Left ventricle myocardium inferior (tissue), 1 donor: ENCODE measurements around the gene LRP2. TPM values are rescaled to one million over a fixed set of nuclear protein-coding genes. Genes with fewer than 3 reads are reported as not detected.

Experiments used
- DNase-seq: peaks from one replicate; pipeline ENCODE4 v3.0.0-alpha.2; 2020
- H3K27ac ChIP-seq: fragments of 200-600 bp; replicated peaks from 2 replicates; pipeline ENCODE4 v1.8.0; 2021
- H3K27me3 ChIP-seq: fragments of 200-600 bp; 2 replicates; pipeline ENCODE4 v1.8.0; 2021; ENCODE audit warnings: low read depth
- H3K36me3 ChIP-seq: fragments of 200-600 bp; 2 replicates; pipeline ENCODE4 v1.8.0; 2021
- H3K4me1 ChIP-seq: fragments of 200-600 bp; 2 replicates; pipeline ENCODE4 v1.8.0; 2021
- H3K4me3 ChIP-seq: fragments of 200-600 bp; 2 replicates; pipeline ENCODE4 v1.8.0; 2021; ENCODE audit warnings: mild to moderate bottlenecking, moderate library complexity
- H3K9me3 ChIP-seq: fragments of 200-600 bp; replicated peaks from 2 replicates; pipeline ENCODE4 v1.8.0; 2021
- intact Hi-C: fragments of 100-400 bp; cut with micrococcal nuclease; formaldehyde crosslinking; loops from one replicate; pipeline ENCODE4 v1.11.0; 2022
- total RNA-seq: library from RNA; stranded (reverse); fragmentation: NEBNext Ultra II Directional; extraction: Animal tissue kit (Norgen Biotek cat#: 25700); gene quantifications from one replicate; pipeline ENCODE4 v1.2.1, GENCODE V29; 2021
- TF ChIP-seq, protein P1 (sequence below): fragments of 200-600 bp; IDR thresholded peaks from 2 replicates; pipeline ENCODE4 v1.8.0; 2021; ENCODE audit warnings: antibody characterized with exemption, mild to moderate bottlenecking, borderline replicate concordance
- donor health status: DM: no; HTN: yes; CAD: no; lungs with severe emphysema.

The LRP2 gene
- total RNA-seq, 1 donor from 2014 or later: 0.05 TPM

DNA sequence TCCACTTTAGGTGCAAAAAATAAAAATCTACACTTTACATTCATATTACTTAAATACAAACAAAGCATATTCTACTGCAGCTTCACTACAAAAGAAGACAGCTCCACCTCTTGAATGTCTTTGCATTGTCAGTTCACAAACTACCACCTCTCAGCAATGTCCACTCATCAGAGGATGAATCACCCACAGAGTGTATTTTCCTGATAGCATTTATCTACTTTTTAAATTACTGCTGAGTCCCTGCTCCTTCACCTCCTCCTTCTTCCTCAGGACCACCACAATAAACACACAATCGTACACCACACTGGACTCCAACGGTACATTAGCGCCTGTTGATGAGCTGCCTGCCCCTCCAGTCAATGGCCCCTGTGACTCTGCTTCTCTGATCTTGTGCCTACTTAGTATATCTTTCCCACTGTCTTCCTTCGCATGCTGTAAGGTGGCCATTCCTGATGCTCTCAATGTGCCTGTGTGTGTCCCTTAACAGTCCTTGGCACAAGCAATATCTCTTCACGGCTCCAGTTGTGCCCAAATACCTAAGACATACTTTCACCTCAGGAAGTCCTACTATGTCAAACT lies 172.0 kb downstream of the LRP2 start:
- TF ChIP-seq, protein P1, sequence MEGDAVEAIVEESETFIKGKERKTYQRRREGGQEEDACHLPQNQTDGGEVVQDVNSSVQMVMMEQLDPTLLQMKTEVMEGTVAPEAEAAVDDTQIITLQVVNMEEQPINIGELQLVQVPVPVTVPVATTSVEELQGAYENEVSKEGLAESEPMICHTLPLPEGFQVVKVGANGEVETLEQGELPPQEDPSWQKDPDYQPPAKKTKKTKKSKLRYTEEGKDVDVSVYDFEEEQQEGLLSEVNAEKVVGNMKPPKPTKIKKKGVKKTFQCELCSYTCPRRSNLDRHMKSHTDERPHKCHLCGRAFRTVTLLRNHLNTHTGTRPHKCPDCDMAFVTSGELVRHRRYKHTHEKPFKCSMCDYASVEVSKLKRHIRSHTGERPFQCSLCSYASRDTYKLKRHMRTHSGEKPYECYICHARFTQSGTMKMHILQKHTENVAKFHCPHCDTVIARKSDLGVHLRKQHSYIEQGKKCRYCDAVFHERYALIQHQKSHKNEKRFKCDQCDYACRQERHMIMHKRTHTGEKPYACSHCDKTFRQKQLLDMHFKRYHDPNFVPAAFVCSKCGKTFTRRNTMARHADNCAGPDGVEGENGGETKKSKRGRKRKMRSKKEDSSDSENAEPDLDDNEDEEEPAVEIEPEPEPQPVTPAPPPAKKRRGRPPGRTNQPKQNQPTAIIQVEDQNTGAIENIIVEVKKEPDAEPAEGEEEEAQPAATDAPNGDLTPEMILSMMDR: no peak
- H3K27ac ChIP-seq: no peak overlapping the region
- no peak overlapping the region for H3K4me3 ChIP-seq
- DNase-seq: no peak
- intact Hi-C loops: no loop called here
- no peaks in the 10 kb centered on the region for H3K4me1 ChIP-seq
- H3K27me3 ChIP-seq: no peaks in the 10 kb centered on the region
- no peaks in the 10 kb centered on the region for H3K9me3 ChIP-seq
- H3K36me3 ChIP-seq: no peaks in the 10 kb centered on the region

DNA sequence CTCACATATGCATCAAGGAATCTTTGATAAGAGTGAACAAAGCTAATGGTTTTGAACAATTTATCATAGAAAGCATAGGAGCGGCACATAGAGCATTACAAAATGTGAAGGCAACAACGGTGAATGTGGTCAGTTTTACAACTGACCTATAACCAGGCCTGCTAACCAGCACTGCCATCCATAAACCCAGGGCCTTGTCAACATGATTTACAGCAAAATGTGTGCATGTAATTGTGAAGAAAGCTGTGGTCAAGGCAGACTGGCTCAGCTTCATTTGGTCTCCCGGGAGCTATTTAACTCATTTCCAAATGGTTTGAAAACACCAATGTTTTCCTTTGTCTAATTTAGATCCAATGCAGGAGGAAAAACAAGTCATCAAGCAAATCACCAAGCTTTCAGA lies 173.2 kb downstream of the LRP2 start:
- DNase-seq: no peak
- intact Hi-C loops: no loop called here
- Histone ChIP-seq H3K36me3 (no peaks in the 10 kb centered on the region), H3K27ac (no peak overlapping the region), H3K4me1 (no peaks in the 10 kb centered on the region), H3K4me3 (no peak overlapping the region), H3K9me3 (no peaks in the 10 kb centered on the region), H3K27me3 (peaks cover 8% of the 10 kb centered on the region)
- TF ChIP-seq, protein P1: no peak

DNA sequence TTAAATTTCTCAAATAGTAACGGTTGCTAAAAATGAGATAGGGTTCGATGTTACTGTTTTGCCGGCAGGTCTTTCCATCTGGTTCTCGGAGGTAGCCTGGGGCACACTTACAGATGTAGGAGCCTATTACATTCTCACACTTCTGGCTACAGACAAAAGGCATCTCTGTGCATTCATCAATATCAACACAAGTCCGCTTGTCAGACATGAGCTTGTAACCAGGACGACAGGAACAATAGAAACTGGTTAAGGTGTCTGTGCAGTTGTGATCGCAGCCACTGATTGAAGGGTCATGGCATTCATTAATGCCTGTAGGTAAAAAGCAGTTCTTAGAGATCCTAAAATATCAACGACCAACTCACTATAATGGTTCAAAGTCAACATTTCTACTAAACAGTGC lies 176.6 kb downstream of the LRP2 start:
- Histone ChIP-seq H3K36me3 (no peaks in the 10 kb centered on the region), H3K27me3 (peaks cover 8% of the 10 kb centered on the region), H3K9me3 (no peaks in the 10 kb centered on the region), H3K4me1 (no peaks in the 10 kb centered on the region), H3K4me3 (no peak overlapping the region), H3K27ac (no peak overlapping the region)
- DNase-seq: no peak
- TF ChIP-seq, protein P1: no peak
- intact Hi-C loops: no loop called here

DNA sequence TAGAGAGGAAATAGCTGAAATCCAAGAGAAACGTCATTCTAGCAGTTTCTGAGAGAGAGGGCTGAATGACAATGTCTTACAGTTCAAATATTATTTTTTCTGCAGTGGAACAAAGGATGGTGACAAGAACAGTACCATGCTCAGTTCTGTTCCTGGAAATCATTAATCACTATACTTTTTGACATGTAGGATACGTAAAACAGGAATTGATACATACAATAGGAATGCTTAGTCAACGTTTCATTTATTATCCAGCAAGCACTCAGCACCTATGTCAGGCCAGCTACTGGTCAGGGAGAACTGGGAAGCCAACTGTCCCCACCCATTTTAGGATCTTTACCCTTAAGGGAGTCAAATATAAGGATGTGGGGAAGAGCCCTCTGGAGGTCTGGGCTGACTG lies 178.3 kb downstream of the LRP2 start:
- peaks cover 8% of the 10 kb centered on the region for H3K27me3 ChIP-seq
- no peak for DNase-seq
- no peak overlapping the region for H3K4me3 ChIP-seq
- no peaks in the 10 kb centered on the region for H3K9me3 ChIP-seq
- no peaks in the 10 kb centered on the region for H3K4me1 ChIP-seq
- TF ChIP-seq, protein P1: no peak
- no peak overlapping the region for H3K27ac ChIP-seq
- intact Hi-C loops: no loop called here
- no peaks in the 10 kb centered on the region for H3K36me3 ChIP-seq

DNA sequence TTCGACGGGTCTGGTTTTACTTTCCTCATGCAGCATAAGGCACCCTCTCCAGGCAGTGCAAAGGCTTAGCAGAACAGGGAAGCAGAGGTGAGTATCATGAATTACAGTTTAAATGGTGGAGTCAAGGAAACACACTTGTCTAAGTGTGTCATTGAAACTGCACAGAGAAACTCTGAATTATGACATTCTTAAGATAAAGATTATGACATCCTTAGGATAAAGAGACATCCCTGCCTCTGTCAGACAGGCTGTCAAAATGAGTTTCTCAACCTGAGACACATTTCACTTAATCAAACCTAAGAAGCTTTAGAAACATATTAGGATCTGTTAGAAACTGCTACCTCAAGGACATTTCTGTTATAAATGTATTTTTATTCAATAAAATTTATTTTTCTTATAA lies 179.8 kb downstream of the LRP2 start:
- no peaks in the 10 kb centered on the region for H3K4me1 ChIP-seq
- H3K27me3 ChIP-seq: peaks cover 12% of the 10 kb centered on the region
- H3K27ac ChIP-seq: no peak overlapping the region
- TF ChIP-seq, protein P1: no peak
- H3K9me3 ChIP-seq: no peaks in the 10 kb centered on the region
- intact Hi-C loops: no loop called here
- H3K36me3 ChIP-seq: no peaks in the 10 kb centered on the region
- no peak overlapping the region for H3K4me3 ChIP-seq
- DNase-seq: no peak
